Right lobe of liver (tissue), 4 donors: ENCODE measurements around the gene PRPF6.

Source experiments
- CTCF ChIP-seq, 4 donors: fragments of 200-600 bp in 3 of 4; fragments of 450-650 bp in 1 of 4; IDR thresholded peaks; one replicate each; pipeline versions ENCODE4 v1.5.1 to v1.8.0; 2016 to 2022; ENCODE audit warnings: antibody characterized with exemption in 4 of 4, mild to moderate bottlenecking in 2 of 4
- POLR2A ChIP-seq: fragments of 450-650 bp; IDR thresholded peaks from one replicate; pipeline ENCODE4 v1.6.1; 2017; ENCODE audit warnings: antibody characterized with exemption, mild to moderate bottlenecking
- donor health status: DM: no; HTN: no; CAD: no.
- donor health status: DM: no; HTN: no; CAD: no.
- donor health status: DM: no; HTN: yes; CAD: no.

GRCh38 chr20:63931735-63932134, 49.2 kb upstream of the PRPF6 start:
- TF ChIP-seq CTCF (IDR thresholded peaks at IDR 0.05) = no peak
- no peak for TF ChIP-seq POLR2A
